Body of pancreas (tissue), 4 donors: Measurements from ENCODE around the gene PARL. TPM values are rescaled to one million over a fixed set of nuclear protein-coding genes. Genes with fewer than 3 reads are reported as not detected.
A peak's percentile ranks its signal among the peaks of the same experiment; 100 is the strongest.

Experiments used
- ATAC-seq: fragments of 150-250 bp; one replicate; pipeline ENCODE4 v1.9.1; 2016
- DNase-seq, 4 donors: peaks; one replicate each; pipeline ENCODE4 v3.0.0-alpha.2; 2019
- H3K27ac ChIP-seq, 4 donors: fragments of 200-600 bp; sonication (generic); 1 replicate in 3 of 4; 2 replicates in 1 of 4; pipeline versions ENCODE4 v1.5.1 to v1.6.1; 2016 to 2019; ENCODE audit warnings: mild to moderate bottlenecking in 1 of 4, mixed read lengths in 1 of 4, moderate library complexity in 1 of 4
- H3K27me3 ChIP-seq, 2 donors: fragments of 200-600 bp; sonication (generic); one replicate each; pipeline ENCODE4 v1.6.0; 2016; ENCODE audit warnings: mild to moderate bottlenecking in 1 of 2
- H3K36me3 ChIP-seq, 2 donors: fragments of 200-600 bp; sonication (generic); replicated peaks in 1 of 2; 2 replicates each; pipeline ENCODE4 v1.5.1; 2016; ENCODE audit warnings: low read depth in 2 of 2; ENCODE audit not compliant: insufficient read depth in 1 of 2
- H3K4me1 ChIP-seq: fragments of 200-600 bp; sonication (generic); one replicate; pipeline ENCODE4 v1.6.0; 2016
- H3K4me3 ChIP-seq, 2 donors: fragments of 200-600 bp; sonication (generic); 1 replicate in 1 of 2; 2 replicates in 1 of 2; pipeline ENCODE4 v1.5.1; 2016 to 2019
- H3K9me3 ChIP-seq, 3 donors: fragments of 200-600 bp; sonication (generic); 1 replicate in 2 of 3; 2 replicates in 1 of 3; pipeline ENCODE4 v1.5.1; 2016
- CTCF ChIP-seq, 7 experiments: fragments of 450-650 bp in 4 of 7; fragments of 200-600 bp in 3 of 7; sonication (generic) in 3 of 7; IDR thresholded peaks; one replicate each; pipeline ENCODE4 v1.5.1; 2016 to 2019; ENCODE audit warnings: antibody characterized with exemption in 7 of 7
- POLR2A ChIP-seq, 3 donors: fragments of 450-650 bp; IDR thresholded peaks; one replicate each; pipeline ENCODE4 v1.6.1; 2016; ENCODE audit warnings: antibody characterized with exemption in 3 of 3, mild to moderate bottlenecking in 2 of 3
- WGBS, 2 donors: methylation state at CpG; one replicate each; pipeline ENCODE4 v1.1.5; 2017; 5-methylcytosine and 5-hydroxymethylcytosine counted together
- intact Hi-C: fragments of 100-400 bp; cut with DNase I; formaldehyde crosslinking; loops from one replicate; pipeline ENCODE4 v1.15.1; 2023
- total RNA-seq, 2 donors: library from RNA; depleted of rRNA; stranded (reverse); fragments of >200 nt; gene quantifications; one replicate each; pipeline ENCODE4 v1.1.0, GENCODE V29; 2016

Gene PARL
- total RNA-seq, 2 donors from 2014 or later = 25.4 to 34.6 TPM

GRCh38 chr3:183826448-183827250, 58.0 kb downstream of the PARL start:
- Histone ChIP-seq H3K27ac (peak overlapping the region in 3 of 4 donors; percentile 19 to 69 (median 49)), H3K9me3 (no peaks in the 10 kb centered on the region), H3K4me1 (peaks cover 29% of the 10 kb centered on the region), H3K4me3 (no peak overlapping the region), H3K27me3 (no peaks in the 10 kb centered on the region), H3K36me3 (peaks cover 0 to 2% of the 10 kb centered on the region in 2 donors)
- TF ChIP-seq CTCF (IDR thresholded peaks at IDR 0.05) = no peak
- no peak for TF ChIP-seq POLR2A (IDR thresholded peaks at IDR 0.05)
- WGBS, 2 donors = 73 to 76% methylated on average over 14 of the region's 14 CpGs
- DNase-seq = peak; percentile 47 to 72 (median 58)
- ATAC-seq = no peak
- intact Hi-C loops = no loop called here

GRCh38 chr3:183825456-183826161, 59.1 kb downstream of the PARL start, which contains the start of gene MAP6D1:
TSS of gene MAP6D1 (minus strand) at chr3:183825577. CDS start at chr3:183825547, 30 bp downstream.
- peaks cover 29% of the 10 kb centered on the region for H3K4me1 ChIP-seq
- WGBS, 2 donors = 3 to 11% methylated on average over 7 to 68 of the region's 69 CpGs
- H3K27ac ChIP-seq = peak within 1 kb of the TSS; percentile 19 to 69 (median 56)
- DNase-seq (peak; percentile 41 to 61 (median 52)), ATAC-seq (peak; percentile 72)
- no peaks in the 10 kb centered on the region for H3K9me3 ChIP-seq
- TF ChIP-seq CTCF (IDR thresholded peaks at IDR 0.05) (peak in 4 of 7 experiments; percentile 7 to 38 (median 24)), POLR2A (IDR thresholded peaks at IDR 0.05) (peak in 2 of 3 donors; percentile 12 to 15)
- H3K36me3 ChIP-seq = peaks cover 0 to 2% of the 10 kb centered on the region in 2 donors
- intact Hi-C loops = no loop called here
- peak within 1 kb of the TSS; percentile 1 to 60 for H3K4me3 ChIP-seq
- no peaks in the 10 kb centered on the region for H3K27me3 ChIP-seq

- intact Hi-C loops = no loop called here
- ATAC-seq = peak; percentile 45
- TF ChIP-seq CTCF (IDR thresholded peaks at IDR 0.05) (peak in 1 of 7 experiments; percentile 9), POLR2A (IDR thresholded peaks at IDR 0.05) (peak in 1 of 3 donors; percentile 14)
- Histone ChIP-seq H3K9me3 (no peaks in the 10 kb centered on the region), H3K27ac (peak overlapping the region; percentile 12 to 69 (median 56)), H3K36me3 (peaks cover 0 to 2% of the 10 kb centered on the region in 2 donors), H3K4me3 (peak overlapping the region; percentile 1 to 60), H3K4me1 (peaks cover 29% of the 10 kb centered on the region), H3K27me3 (no peaks in the 10 kb centered on the region)
- peak in 3 of 4 donors; percentile 22 to 48 (median 25) for DNase-seq
- 2 to 3% methylated on average over 5 to 84 of the region's 88 CpGs for WGBS, 2 donors
Observed at GRCh38 chr3:183824761-183825455, 59.8 kb downstream of the PARL start.

GRCh38 chr3:183823963-183824362, 60.7 kb downstream of the PARL start:
- H3K4me3 ChIP-seq = no peak overlapping the region
- DNase-seq (no peak), ATAC-seq (no peak)
- no peaks in the 10 kb centered on the region for H3K36me3 ChIP-seq
- peaks cover 29% of the 10 kb centered on the region for H3K4me1 ChIP-seq
- WGBS, 2 donors = 65 to 66% methylated on average over 5 of the region's 5 CpGs
- no peaks in the 10 kb centered on the region for H3K9me3 ChIP-seq
- no peaks in the 10 kb centered on the region for H3K27me3 ChIP-seq
- H3K27ac ChIP-seq = no peak overlapping the region
- peak in 1 of 7 experiments; percentile 21 for TF ChIP-seq CTCF (IDR thresholded peaks at IDR 0.05)
- no peak for TF ChIP-seq POLR2A (IDR thresholded peaks at IDR 0.05)
- intact Hi-C loops = no loop called here
